WTC11 (cell line): ENCODE measurements around the gene RALA. TPM values are rescaled to one million over a fixed set of nuclear protein-coding genes. Genes with fewer than 3 reads are reported as not detected.

Experiments
- ATAC-seq: fragments of 200-7000 bp; cut with Tn5 transposase; 2 replicates; pipeline ENCODE4 v1.10.0; 2021; ENCODE audit warnings: mild to moderate bottlenecking, moderate library complexity
- CTCF ChIA-PET: fragments of 300-600 bp; sonication (Branson Sonifier 250); formaldehyde crosslinking; loops from one replicate; lab custom pipeline; 2021; ENCODE audit warnings: antibody characterized with exemption; lab: Charles Lee
- POLR2A ChIA-PET: fragments of 350-600 bp; sonication (Branson Sonifier 250); formaldehyde crosslinking; loops from one replicate; lab custom pipeline; 2021; ENCODE audit warnings: antibody characterized with exemption; lab: Charles Lee
- DNase-seq: peaks from one replicate; pipeline ENCODE4 v3.0.0; 2021; ENCODE audit warnings: low spot score
- H3K27ac Mint-ChIP-seq: 2 replicates; pipeline ENCODE4 v1.8.0; 2021; ENCODE audit warnings: mixed read lengths
- H3K27me3 Mint-ChIP-seq: 2 replicates; pipeline ENCODE4 v1.8.0; 2021; ENCODE audit warnings: low read depth, mild to moderate bottlenecking, moderate library complexity, mixed read lengths
- H3K36me3 Mint-ChIP-seq: 2 replicates; pipeline ENCODE4 v1.8.0; 2021; ENCODE audit warnings: mixed read lengths
- H3K4me1 Mint-ChIP-seq: 2 replicates; pipeline ENCODE4 v1.8.0; 2022; ENCODE audit warnings: mixed read lengths
- H3K4me3 Mint-ChIP-seq: 2 replicates; pipeline ENCODE4 v1.8.0; 2021; ENCODE audit warnings: mild to moderate bottlenecking, moderate library complexity, mixed read lengths
- H3K9me3 Mint-ChIP-seq: 2 replicates; pipeline ENCODE4 v1.8.0; 2021; ENCODE audit warnings: mixed read lengths
- AFF4 ChIP-seq: sonication (generic); formaldehyde crosslinking; IDR thresholded peaks from 2 replicates; pipeline ENCODE4 v1.8.1; 2023; ENCODE audit warnings: mild to moderate bottlenecking, missing genetic modification reagents, borderline replicate concordance
- FOXK1 ChIP-seq: sonication (generic); formaldehyde crosslinking; IDR thresholded peaks from 2 replicates; pipeline ENCODE4 v1.8.0; 2022; ENCODE audit warnings: mild to moderate bottlenecking, moderate library complexity, missing genetic modification reagents
- HMGA2 ChIP-seq: fragments of 250-450 bp; sonication (Bioruptor Pico); IDR thresholded peaks from 2 replicates; pipeline ENCODE4 v1.4.0; 2021; ENCODE audit warnings: mild to moderate bottlenecking, moderate library complexity
- JUN ChIP-seq: sonication (generic); formaldehyde crosslinking; IDR thresholded peaks from 2 replicates; pipeline ENCODE4 v1.8.0; 2023; ENCODE audit warnings: mild to moderate bottlenecking, missing genetic modification reagents
- MYBL2 ChIP-seq: sonication (generic); formaldehyde crosslinking; IDR thresholded peaks from 2 replicates; pipeline ENCODE4 v1.8.1; 2023; ENCODE audit warnings: mild to moderate bottlenecking, moderate library complexity, missing genetic modification reagents
- NFYB ChIP-seq: sonication (generic); formaldehyde crosslinking; conservative IDR thresholded peaks from 2 replicates; pipeline ENCODE4 v1.8.0; 2022; ENCODE audit warnings: low read depth, missing genetic modification reagents
- PRDM15 ChIP-seq: sonication (generic); formaldehyde crosslinking; IDR thresholded peaks from 2 replicates; pipeline ENCODE4 v1.8.0; 2022; ENCODE audit warnings: missing genetic modification reagents
- ZNF121 ChIP-seq: sonication (generic); formaldehyde crosslinking; IDR thresholded peaks from 2 replicates; pipeline ENCODE4 v1.8.0; 2023; ENCODE audit warnings: missing genetic modification reagents
- ZNF232 ChIP-seq: sonication (generic); formaldehyde crosslinking; IDR thresholded peaks from 2 replicates; pipeline ENCODE4 v1.8.0; 2022; ENCODE audit warnings: mild to moderate bottlenecking, missing genetic modification reagents
- total RNA-seq: library from RNA; stranded (reverse); gene quantifications from 3 replicates; pipeline ENCODE4 v1.2.3, GENCODE V29; 2021
- TF ChIP-seq, protein P1 (sequence below): sonication (generic); formaldehyde crosslinking; IDR thresholded peaks from 2 replicates; pipeline ENCODE4 v1.8.0; 2023; ENCODE audit warnings: mild to moderate bottlenecking, missing genetic modification reagents
- TF ChIP-seq, protein P2 (sequence below): sonication (generic); formaldehyde crosslinking; IDR thresholded peaks from 2 replicates; pipeline ENCODE4 v1.8.0; 2022; ENCODE audit warnings: mild to moderate bottlenecking, missing genetic modification reagents
- TF ChIP-seq, protein P3 (sequence below): sonication (generic); formaldehyde crosslinking; IDR thresholded peaks from 2 replicates; pipeline ENCODE4 v1.8.1; 2022; ENCODE audit warnings: mild to moderate bottlenecking, moderate library complexity, missing genetic modification reagents
- TF ChIP-seq, protein P4 (sequence below): sonication (generic); formaldehyde crosslinking; IDR thresholded peaks from 2 replicates; pipeline ENCODE4 v1.8.1; 2023; ENCODE audit warnings: mild to moderate bottlenecking, missing genetic modification reagents, moderate library complexity

RALA gene
- total RNA-seq, 1 experiment from 2014 or later = 57.3 TPM

GRCh38 chr7:39727231-39728012, 104.0 kb downstream of the RALA start:
- Mint-ChIP-seq H3K4me1 (peaks cover 20% of the 10 kb centered on the region), H3K27me3 (peaks cover 17% of the 10 kb centered on the region), H3K4me3 (no peak overlapping the region), H3K9me3 (no peaks in the 10 kb centered on the region), H3K36me3 (no peaks in the 10 kb centered on the region), H3K27ac (no peak overlapping the region)
- ATAC-seq = no peak
- POLR2A ChIA-PET = no interaction called here
- CTCF ChIA-PET = no interaction called here
- no peak for TF ChIP-seq HMGA2
- TF ChIP-seq ZNF121 (CRISPR knock-in tag) = no peak
- TF ChIP-seq, protein P1, sequence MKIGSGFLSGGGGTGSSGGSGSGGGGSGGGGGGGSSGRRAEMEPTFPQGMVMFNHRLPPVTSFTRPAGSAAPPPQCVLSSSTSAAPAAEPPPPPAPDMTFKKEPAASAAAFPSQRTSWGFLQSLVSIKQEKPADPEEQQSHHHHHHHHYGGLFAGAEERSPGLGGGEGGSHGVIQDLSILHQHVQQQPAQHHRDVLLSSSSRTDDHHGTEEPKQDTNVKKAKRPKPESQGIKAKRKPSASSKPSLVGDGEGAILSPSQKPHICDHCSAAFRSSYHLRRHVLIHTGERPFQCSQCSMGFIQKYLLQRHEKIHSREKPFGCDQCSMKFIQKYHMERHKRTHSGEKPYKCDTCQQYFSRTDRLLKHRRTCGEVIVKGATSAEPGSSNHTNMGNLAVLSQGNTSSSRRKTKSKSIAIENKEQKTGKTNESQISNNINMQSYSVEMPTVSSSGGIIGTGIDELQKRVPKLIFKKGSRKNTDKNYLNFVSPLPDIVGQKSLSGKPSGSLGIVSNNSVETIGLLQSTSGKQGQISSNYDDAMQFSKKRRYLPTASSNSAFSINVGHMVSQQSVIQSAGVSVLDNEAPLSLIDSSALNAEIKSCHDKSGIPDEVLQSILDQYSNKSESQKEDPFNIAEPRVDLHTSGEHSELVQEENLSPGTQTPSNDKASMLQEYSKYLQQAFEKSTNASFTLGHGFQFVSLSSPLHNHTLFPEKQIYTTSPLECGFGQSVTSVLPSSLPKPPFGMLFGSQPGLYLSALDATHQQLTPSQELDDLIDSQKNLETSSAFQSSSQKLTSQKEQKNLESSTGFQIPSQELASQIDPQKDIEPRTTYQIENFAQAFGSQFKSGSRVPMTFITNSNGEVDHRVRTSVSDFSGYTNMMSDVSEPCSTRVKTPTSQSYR (CRISPR knock-in tag) = no peak
- TF ChIP-seq, protein P2, sequence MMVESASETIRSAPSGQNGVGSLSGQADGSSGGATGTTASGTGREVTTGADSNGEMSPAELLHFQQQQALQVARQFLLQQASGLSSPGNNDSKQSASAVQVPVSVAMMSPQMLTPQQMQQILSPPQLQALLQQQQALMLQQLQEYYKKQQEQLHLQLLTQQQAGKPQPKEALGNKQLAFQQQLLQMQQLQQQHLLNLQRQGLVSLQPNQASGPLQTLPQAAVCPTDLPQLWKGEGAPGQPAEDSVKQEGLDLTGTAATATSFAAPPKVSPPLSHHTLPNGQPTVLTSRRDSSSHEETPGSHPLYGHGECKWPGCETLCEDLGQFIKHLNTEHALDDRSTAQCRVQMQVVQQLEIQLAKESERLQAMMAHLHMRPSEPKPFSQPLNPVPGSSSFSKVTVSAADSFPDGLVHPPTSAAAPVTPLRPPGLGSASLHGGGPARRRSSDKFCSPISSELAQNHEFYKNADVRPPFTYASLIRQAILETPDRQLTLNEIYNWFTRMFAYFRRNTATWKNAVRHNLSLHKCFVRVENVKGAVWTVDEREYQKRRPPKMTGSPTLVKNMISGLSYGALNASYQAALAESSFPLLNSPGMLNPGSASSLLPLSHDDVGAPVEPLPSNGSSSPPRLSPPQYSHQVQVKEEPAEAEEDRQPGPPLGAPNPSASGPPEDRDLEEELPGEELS (CRISPR knock-in tag) = no peak
- no peak for DNase-seq

- peak overlapping the region; percentile 69 for H3K4me3 Mint-ChIP-seq
- ChIA-PET POLR2A (interaction anchor here (0.7 to 2.5 kb wide), 7 partner anchors 9 to 217 kb away, joined by 3 to 21 read pairs (median 5); partner anchors contain the start of genes CDK13 and RALA), CTCF (interaction anchor here (0.9 to 4.8 kb wide), 10 partner anchors 9 to 153 kb away, joined by 3 to 42 read pairs (median 4); partner anchors contain the start of gene RALA)
- peak; percentile 92 for ATAC-seq
- peaks cover 23% of the 10 kb centered on the region for H3K27me3 Mint-ChIP-seq
- no peaks in the 10 kb centered on the region for H3K9me3 Mint-ChIP-seq
- no peaks in the 10 kb centered on the region; the same call in 1 of the 2 replicates for H3K36me3 Mint-ChIP-seq
- peaks cover 30% of the 10 kb centered on the region for H3K4me1 Mint-ChIP-seq
- peak overlapping the region; percentile 95 for H3K27ac Mint-ChIP-seq
- peak; percentile 97 for DNase-seq
- peak; percentile 99 for TF ChIP-seq NFYB (CRISPR knock-in tag)
- TF ChIP-seq ZNF232 (CRISPR knock-in tag) = peak; percentile 72; the same call in 1 of the 2 replicates
- no peak for TF ChIP-seq JUN
- peak; percentile 72; the same call in 1 of the 2 replicates for TF ChIP-seq PRDM15 (CRISPR knock-in tag)
- peak; percentile 66; the same call in 1 of the 2 replicates for TF ChIP-seq MYBL2 (CRISPR knock-in tag)
- peak; percentile 27; the same call in 1 of the 2 replicates for TF ChIP-seq FOXK1
- TF ChIP-seq AFF4 (CRISPR knock-in tag) = 0 out of 2 replicates have a peak, but pooled peaks have one; percentile 33
- TF ChIP-seq, protein P2 (CRISPR knock-in tag) = peak; percentile 77; the same call in 1 of the 2 replicates
- TF ChIP-seq, protein P3, sequence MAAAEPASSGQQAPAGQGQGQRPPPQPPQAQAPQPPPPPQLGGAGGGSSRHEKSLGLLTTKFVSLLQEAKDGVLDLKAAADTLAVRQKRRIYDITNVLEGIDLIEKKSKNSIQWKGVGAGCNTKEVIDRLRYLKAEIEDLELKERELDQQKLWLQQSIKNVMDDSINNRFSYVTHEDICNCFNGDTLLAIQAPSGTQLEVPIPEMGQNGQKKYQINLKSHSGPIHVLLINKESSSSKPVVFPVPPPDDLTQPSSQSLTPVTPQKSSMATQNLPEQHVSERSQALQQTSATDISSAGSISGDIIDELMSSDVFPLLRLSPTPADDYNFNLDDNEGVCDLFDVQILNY = peak; percentile 24; the same call in 1 of the 2 replicates
- TF ChIP-seq, protein P4, sequence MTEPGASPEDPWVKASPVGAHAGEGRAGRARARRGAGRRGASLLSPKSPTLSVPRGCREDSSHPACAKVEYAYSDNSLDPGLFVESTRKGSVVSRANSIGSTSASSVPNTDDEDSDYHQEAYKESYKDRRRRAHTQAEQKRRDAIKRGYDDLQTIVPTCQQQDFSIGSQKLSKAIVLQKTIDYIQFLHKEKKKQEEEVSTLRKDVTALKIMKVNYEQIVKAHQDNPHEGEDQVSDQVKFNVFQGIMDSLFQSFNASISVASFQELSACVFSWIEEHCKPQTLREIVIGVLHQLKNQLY (CRISPR knock-in tag) = no peak
Observed at GRCh38 chr7:39732837-39733804, 109.7 kb downstream of the RALA start.
